RWPE1 (cell line): ENCODE data around the gene CX3CL1.

Experiments used
- CTCF ChIA-PET: fragments of 350-600 bp; sonication (Branson Sonifier 250); formaldehyde crosslinking; extraction: SDS; loops from one replicate; lab custom pipeline; 2021; lab: Yijun Ruan, JAX
- POLR2A ChIA-PET: fragments of 400-600 bp; formaldehyde crosslinking; extraction: SDS; loops from one replicate; lab custom pipeline; 2020; ENCODE audit warnings: antibody characterized with exemption; ENCODE audit not compliant: low non-redundant PET; lab: Yijun Ruan, JAX
- DNase-seq: peaks from one replicate; pipeline ENCODE4 v3.0.0; 2012; ENCODE audit warnings: low spot score
- H3K27ac ChIP-seq: fragments of 450-650 bp; 2 replicates; pipeline ENCODE4 v1.5.1; 2017
- CTCF ChIP-seq: fragments of 450-650 bp; conservative IDR thresholded peaks from 2 replicates; pipeline ENCODE4 v1.5.1; 2017; ENCODE audit warnings: low read depth, mild to moderate bottlenecking

CX3CL1 gene

GRCh38 chr16:57409065-57409464 lies 36.8 kb downstream of the CX3CL1 start:
- ChIA-PET CTCF (interaction anchor here (0.6 to 1.2 kb wide), 2 partner anchors 14 to 108 kb away, joined by 3 to 6 read pairs; no protein-coding TSS in a partner anchor), POLR2A (no interaction called here)
- TF ChIP-seq CTCF, result no peak
- no peak overlapping the region for H3K27ac ChIP-seq
- no peak for DNase-seq

GRCh38 chr16:57409870-57410587 lies 37.7 kb downstream of the CX3CL1 start:
- ChIA-PET POLR2A (no interaction called here), CTCF (interaction anchor here (0.6 to 1.2 kb wide), 3 partner anchors 13 to 109 kb away, joined by 3 to 6 read pairs (median 4); no protein-coding TSS in a partner anchor)
- peak overlapping the region; percentile 33 for H3K27ac ChIP-seq
- no peak for TF ChIP-seq CTCF
- DNase-seq, result no peak

GRCh38 chr16:57411362-57411976 lies 39.2 kb downstream of the CX3CL1 start:
- no peak for TF ChIP-seq CTCF
- CTCF ChIA-PET, result interaction anchor here (0.6 kb wide), 2 partner anchors 15 to 111 kb away, joined by 3 read pairs; no protein-coding TSS in a partner anchor
- H3K27ac ChIP-seq, result no peak overlapping the region
- POLR2A ChIA-PET, result no interaction called here
- DNase-seq, result no peak

GRCh38 chr16:57412584-57412983 lies 40.3 kb downstream of the CX3CL1 start:
- ChIA-PET POLR2A (no interaction called here), CTCF (interaction anchor here (0.6 to 1.5 kb wide), 4 partner anchors 17 to 113 kb away, joined by 3 to 5 read pairs (median 3); no protein-coding TSS in a partner anchor)
- no peak for DNase-seq
- TF ChIP-seq CTCF, result no peak
- no peak overlapping the region for H3K27ac ChIP-seq

- DNase-seq, result no peak
- ChIA-PET CTCF (interaction anchor here (0.5 to 1.5 kb wide), 5 partner anchors 18 to 113 kb away, joined by 3 to 5 read pairs (median 3); no protein-coding TSS in a partner anchor), POLR2A (no interaction called here)
- no peak overlapping the region for H3K27ac ChIP-seq
- TF ChIP-seq CTCF, result no peak
Observed at GRCh38 chr16:57413301-57413730, 41.0 kb downstream of the CX3CL1 start.

GRCh38 chr16:57413733-57414132 lies 41.4 kb downstream of the CX3CL1 start:
- DNase-seq, result no peak
- ChIA-PET POLR2A (no interaction called here), CTCF (interaction anchor here (0.5 kb wide), 1 partner anchor 83 kb away, joined by 3 read pairs; no protein-coding TSS in a partner anchor)
- no peak overlapping the region for H3K27ac ChIP-seq
- TF ChIP-seq CTCF, result no peak
